ENCODE measurements around the gene BPIFA2.
"Not testable (repeated sequence)": the region's sequence is repeated elsewhere in the genome, so short reads cannot be mapped to it uniquely, and the experiment has no call there.

BPIFA2 gene

GRCh38 chr20:33167859-33168258, at the start of gene BPIFA2:
BPIFA2 (plus strand) TSS chr20:33168159; CDS start chr20:33169146, 987 bp downstream.
- DNase-seq (ENCODE audit: low read depth, low spot score), result no peak

GRCh38 chr20:33119725-33120720, 47.9 kb upstream of the BPIFA2 start:
- no peak for DNase-seq (ENCODE audit: low read depth, low spot score)

GRCh38 chr20:33120934-33121333, 47.0 kb upstream of the BPIFA2 start:
- no peak for DNase-seq (ENCODE audit: low read depth, low spot score)

- DNase-seq (ENCODE audit: low read depth, low spot score), result not testable (repeated sequence)
Measured at GRCh38 chr20:33122297-33122696, 45.7 kb upstream of the BPIFA2 start.

- no peak for DNase-seq (ENCODE audit: low read depth, low spot score)
Measured at GRCh38 chr20:33124261-33124660, 43.7 kb upstream of the BPIFA2 start.

- DNase-seq (ENCODE audit: low read depth, low spot score), result no peak
Measured at GRCh38 chr20:33124994-33125393, 43.0 kb upstream of the BPIFA2 start.

GRCh38 chr20:33125983-33126382, 42.0 kb upstream of the BPIFA2 start:
- DNase-seq (ENCODE audit: low read depth, low spot score), result no peak

- DNase-seq (ENCODE audit: low read depth, low spot score), result no peak
Measured at GRCh38 chr20:33127422-33128097, 40.4 kb upstream of the BPIFA2 start.

GRCh38 chr20:33130568-33131061, 37.3 kb upstream of the BPIFA2 start:
- DNase-seq (ENCODE audit: low read depth, low spot score), result peak; percentile 75

- DNase-seq (ENCODE audit: low read depth, low spot score), result no peak
Measured at GRCh38 chr20:33131949-33132473, 35.9 kb upstream of the BPIFA2 start.

GRCh38 chr20:33132513-33133372, 35.2 kb upstream of the BPIFA2 start:
- DNase-seq (ENCODE audit: low read depth, low spot score), result no peak

- no peak for DNase-seq (ENCODE audit: low read depth, low spot score)
Measured at GRCh38 chr20:33133373-33133941, 34.5 kb upstream of the BPIFA2 start.

- DNase-seq (ENCODE audit: low read depth, low spot score), result no peak
Measured at GRCh38 chr20:33137195-33137594, 30.8 kb upstream of the BPIFA2 start.

GRCh38 chr20:33139467-33139866, 28.5 kb upstream of the BPIFA2 start:
- DNase-seq (ENCODE audit: low read depth, low spot score), result no peak

- DNase-seq (ENCODE audit: low read depth, low spot score), result no peak
Measured at GRCh38 chr20:33145521-33145920, 22.4 kb upstream of the BPIFA2 start.

- no peak for DNase-seq (ENCODE audit: low read depth, low spot score)
Measured at GRCh38 chr20:33147299-33147698, 20.7 kb upstream of the BPIFA2 start.

GRCh38 chr20:33148040-33148439, 19.9 kb upstream of the BPIFA2 start:
- DNase-seq (ENCODE audit: low read depth, low spot score), result no peak

- DNase-seq (ENCODE audit: low read depth, low spot score), result no peak
Measured at GRCh38 chr20:33154252-33154651, 13.7 kb upstream of the BPIFA2 start.

- DNase-seq (ENCODE audit: low read depth, low spot score), result no peak
Measured at GRCh38 chr20:33158637-33159385, 9.1 kb upstream of the BPIFA2 start.

- no peak for DNase-seq (ENCODE audit: low read depth, low spot score)
Measured at GRCh38 chr20:33159713-33160112, 8.2 kb upstream of the BPIFA2 start.

Measured in astrocyte of the hippocampus (primary cell).